Duodenal mucosa (tissue), 2 donors: ENCODE data around the gene EHBP1.
"Not testable (repeated sequence)": the region's sequence is repeated elsewhere in the genome, so short reads cannot be mapped to it uniquely, and the experiment has no call there.

Experiments
- H3K27ac ChIP-seq: one replicate; pipeline ENCODE4 v1.7.0; 2013; ENCODE audit warnings: low read depth, low read length
- H3K27me3 ChIP-seq, 2 donors: one replicate each; pipeline ENCODE4 v1.7.0; 2013; ENCODE audit warnings: low read length in 2 of 2, control low read depth in 1 of 2; ENCODE audit not compliant: insufficient read depth in 2 of 2, control insufficient read depth in 1 of 2
- H3K36me3 ChIP-seq, 2 donors: one replicate each; pipeline ENCODE4 v1.7.0; 2013; ENCODE audit warnings: low read length in 2 of 2, control low read depth in 1 of 2; ENCODE audit not compliant: insufficient read depth in 2 of 2, control insufficient read depth in 1 of 2
- H3K4me1 ChIP-seq, 2 donors: one replicate each; pipeline ENCODE4 v1.7.0; 2013; ENCODE audit warnings: low read length in 2 of 2, control low read depth in 1 of 2; ENCODE audit not compliant: insufficient read depth in 2 of 2, control insufficient read depth in 1 of 2
- H3K4me3 ChIP-seq, 2 donors: one replicate each; pipeline ENCODE4 v1.7.0; 2013; ENCODE audit warnings: low read length in 2 of 2, low read depth in 1 of 2
- H3K9ac ChIP-seq, 2 donors: one replicate each; pipeline ENCODE4 v1.7.0; 2013; ENCODE audit warnings: low read length in 2 of 2, low read depth in 1 of 2
- H3K9me3 ChIP-seq, 2 donors: one replicate each; pipeline ENCODE4 v1.7.0; 2013; ENCODE audit warnings: low read length in 2 of 2, control low read depth in 1 of 2; ENCODE audit not compliant: control insufficient read depth in 1 of 2

The EHBP1 gene

GRCh38 chr2:63064197-63064596, 358.7 kb downstream of the EHBP1 start:
- peaks cover 32 to 86% of the 10 kb centered on the region in 2 donors for H3K27me3 ChIP-seq
- no peaks in the 10 kb centered on the region for H3K9me3 ChIP-seq
- H3K36me3 ChIP-seq: no peaks in the 10 kb centered on the region
- H3K9ac ChIP-seq: no peak overlapping the region
- no peak overlapping the region for H3K27ac ChIP-seq
- H3K4me1 ChIP-seq: peaks cover 0 to 2% of the 10 kb centered on the region in 2 donors
- no peak overlapping the region for H3K4me3 ChIP-seq

GRCh38 chr2:63064661-63065060, 359.1 kb downstream of the EHBP1 start:
- Histone ChIP-seq H3K9ac (no peak overlapping the region), H3K27ac (no peak overlapping the region), H3K4me1 (no peaks in the 10 kb centered on the region), H3K36me3 (no peaks in the 10 kb centered on the region), H3K4me3 (no peak overlapping the region), H3K27me3 (peaks cover 30 to 83% of the 10 kb centered on the region in 2 donors), H3K9me3 (no peaks in the 10 kb centered on the region)

DNA sequence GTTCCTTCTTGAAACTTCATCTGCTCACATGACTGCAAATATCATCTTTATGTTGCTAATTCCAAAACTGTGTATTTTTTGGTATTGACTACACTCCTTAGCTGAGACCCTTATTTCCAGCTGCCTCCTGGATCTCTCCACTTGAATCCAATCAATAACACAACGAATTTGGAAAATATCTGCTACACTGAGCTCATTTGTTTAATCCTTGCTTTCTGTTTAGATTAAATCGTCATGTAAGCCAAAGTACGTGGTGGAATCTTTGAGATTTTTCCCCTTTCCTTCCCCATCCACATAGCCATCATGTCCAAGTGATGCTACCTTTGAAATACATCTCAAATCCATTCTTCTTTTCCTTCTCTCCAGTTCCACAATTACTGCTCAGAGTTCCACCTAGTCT, 360.8 kb downstream of the EHBP1 start:
- Histone ChIP-seq H3K9ac (no peak overlapping the region), H3K4me1 (no peaks in the 10 kb centered on the region), H3K27me3 (peaks cover 23 to 68% of the 10 kb centered on the region in 2 donors), H3K36me3 (no peaks in the 10 kb centered on the region), H3K27ac (no peak overlapping the region), H3K9me3 (no peaks in the 10 kb centered on the region), H3K4me3 (no peak overlapping the region)

DNA sequence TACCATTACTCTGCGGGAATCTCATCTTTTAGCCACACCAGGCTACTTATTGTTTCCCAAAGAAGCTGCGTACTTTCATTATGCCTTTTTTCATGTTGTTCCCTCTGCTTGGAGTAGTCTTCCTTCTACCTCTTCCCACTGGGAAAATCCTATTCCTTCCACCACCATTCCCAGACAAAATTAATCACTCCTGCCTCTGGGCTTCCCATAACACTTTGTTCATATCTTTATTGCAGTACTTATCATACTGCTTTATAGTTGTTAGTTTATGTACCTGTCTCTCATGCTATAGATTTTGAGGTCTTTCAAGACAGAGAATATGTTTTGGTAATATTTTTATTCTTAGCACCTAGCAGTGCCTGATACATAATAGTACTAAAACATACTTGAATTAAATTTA, 361.3 kb downstream of the EHBP1 start:
- Histone ChIP-seq H3K4me3 (no peak overlapping the region), H3K36me3 (no peaks in the 10 kb centered on the region), H3K27ac (no peak overlapping the region), H3K9me3 (no peaks in the 10 kb centered on the region), H3K27me3 (peaks cover 20 to 63% of the 10 kb centered on the region in 2 donors), H3K9ac (no peak overlapping the region), H3K4me1 (no peaks in the 10 kb centered on the region)

DNA sequence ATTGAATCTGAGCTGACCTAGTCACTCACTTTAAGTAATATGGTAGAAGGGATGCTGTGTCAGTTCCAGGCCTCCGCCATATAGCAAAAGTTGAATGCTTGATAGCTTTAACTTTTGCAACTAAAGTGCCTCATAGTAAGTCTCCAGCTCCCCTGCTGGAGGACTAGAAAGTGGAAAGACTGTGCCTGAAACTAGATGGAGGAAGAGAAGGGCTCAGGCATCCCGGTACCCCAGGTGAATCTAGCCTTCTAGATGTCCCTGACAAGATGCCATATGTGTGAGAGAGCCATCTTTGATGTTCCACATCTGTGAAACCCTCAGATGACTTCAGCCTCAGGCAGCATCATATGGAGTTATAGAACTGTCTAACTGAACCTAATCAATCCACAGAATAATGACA, 366.2 kb downstream of the EHBP1 start:
- H3K27me3 ChIP-seq: peaks cover 10 to 20% of the 10 kb centered on the region in 2 donors
- H3K36me3 ChIP-seq: no peaks in the 10 kb centered on the region
- no peaks in the 10 kb centered on the region for H3K4me1 ChIP-seq
- H3K4me3 ChIP-seq: no peak overlapping the region
- H3K27ac ChIP-seq: no peak overlapping the region
- no peaks in the 10 kb centered on the region for H3K9me3 ChIP-seq
- no peak overlapping the region for H3K9ac ChIP-seq

DNA sequence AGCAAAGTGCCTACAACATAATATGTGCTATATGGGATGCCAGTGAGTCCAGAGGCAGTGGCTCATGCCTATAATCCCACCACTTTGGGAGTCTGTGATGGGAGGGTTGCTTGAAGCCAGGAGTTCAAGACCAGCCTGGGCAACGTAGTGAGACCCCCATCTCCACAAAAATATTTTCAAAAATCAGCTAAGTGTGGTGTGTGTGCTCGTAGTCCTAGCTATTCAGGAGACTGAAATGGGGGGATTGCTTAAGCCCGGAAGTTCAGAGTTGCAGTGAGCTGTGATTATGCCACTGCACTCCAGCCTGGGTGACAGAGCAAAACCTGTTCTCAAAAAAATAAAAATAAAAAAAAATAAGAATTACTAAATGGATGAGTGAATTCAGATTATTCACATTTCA, 368.5 kb downstream of the EHBP1 start:
- no peaks in the 10 kb centered on the region for H3K9me3 ChIP-seq
- H3K36me3 ChIP-seq: no peaks in the 10 kb centered on the region
- no peak overlapping the region for H3K9ac ChIP-seq
- peaks cover 0 to 2% of the 10 kb centered on the region in 2 donors for H3K4me1 ChIP-seq
- no peak overlapping the region for H3K4me3 ChIP-seq
- H3K27ac ChIP-seq: no peak overlapping the region
- peaks cover 2 to 4% of the 10 kb centered on the region in 2 donors for H3K27me3 ChIP-seq

DNA sequence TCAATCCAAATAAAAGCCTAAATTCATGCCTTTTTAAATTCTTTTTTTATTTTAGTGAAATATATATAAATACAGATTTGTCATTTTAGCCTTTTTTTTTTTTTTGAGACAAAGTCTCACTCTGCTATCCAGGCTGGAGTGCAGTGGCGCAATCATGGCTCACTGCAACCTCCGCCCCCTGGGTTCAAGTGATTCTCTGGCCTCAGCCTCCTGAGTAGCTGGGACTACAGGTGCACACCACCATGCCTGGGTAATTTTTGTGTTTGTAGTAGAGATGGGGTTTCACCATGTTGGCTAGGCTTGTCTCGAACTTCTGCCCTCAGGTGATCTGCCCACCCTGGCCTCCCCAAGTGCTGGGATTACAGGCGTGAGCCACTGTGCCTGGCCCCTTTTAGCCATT, 368.9 kb downstream of the EHBP1 start:
- not testable (repeated sequence) for H3K36me3 ChIP-seq, H3K27me3 ChIP-seq, H3K9me3 ChIP-seq, H3K27ac ChIP-seq, H3K4me3 ChIP-seq, H3K4me1 ChIP-seq, H3K9ac ChIP-seq

GRCh38 chr2:63078852-63079606, 373.5 kb downstream of the EHBP1 start:
- Histone ChIP-seq H3K4me3 (no peak overlapping the region), H3K4me1 (peaks cover 0 to 9% of the 10 kb centered on the region in 2 donors), H3K27ac (no peak overlapping the region), H3K27me3 (no peaks in the 10 kb centered on the region), H3K9me3 (no peaks in the 10 kb centered on the region), H3K36me3 (no peaks in the 10 kb centered on the region), H3K9ac (no peak overlapping the region)

GRCh38 chr2:63081404-63081803, 375.9 kb downstream of the EHBP1 start:
- H3K27ac ChIP-seq: no peak overlapping the region
- H3K27me3 ChIP-seq: peaks cover 0 to 2% of the 10 kb centered on the region in 2 donors
- no peaks in the 10 kb centered on the region for H3K9me3 ChIP-seq
- no peak overlapping the region for H3K9ac ChIP-seq
- no peak overlapping the region for H3K4me3 ChIP-seq
- H3K36me3 ChIP-seq: no peaks in the 10 kb centered on the region
- H3K4me1 ChIP-seq: peaks cover 0 to 9% of the 10 kb centered on the region in 2 donors

DNA sequence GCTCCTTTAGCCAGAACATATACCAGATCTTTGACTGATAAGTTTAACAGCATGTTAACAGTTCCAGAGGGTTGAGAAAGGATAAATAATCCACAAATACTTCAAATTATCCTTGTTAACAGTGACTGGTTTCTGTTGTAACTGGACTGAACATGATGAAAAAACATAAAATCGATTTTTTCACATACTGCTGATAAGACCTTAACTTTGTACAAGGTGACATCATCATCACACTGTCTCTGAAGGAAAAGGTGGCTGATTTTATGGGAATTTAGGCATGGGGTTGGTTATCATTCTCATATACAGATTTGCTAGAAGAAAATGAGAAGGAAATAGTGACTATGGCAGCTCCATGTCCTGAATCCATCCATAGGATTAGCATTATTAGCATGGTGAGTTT, 381.2 kb downstream of the EHBP1 start:
- no peak overlapping the region for H3K4me3 ChIP-seq
- peaks cover 0 to 5% of the 10 kb centered on the region in 2 donors for H3K27me3 ChIP-seq
- no peaks in the 10 kb centered on the region for H3K36me3 ChIP-seq
- no peaks in the 10 kb centered on the region for H3K9me3 ChIP-seq
- H3K27ac ChIP-seq: no peak overlapping the region
- H3K9ac ChIP-seq: no peak overlapping the region
- no peaks in the 10 kb centered on the region for H3K4me1 ChIP-seq
